Measurements from ENCODE around the gene PAIP2. TPM values are rescaled to one million over a fixed set of nuclear protein-coding genes. Genes with fewer than 3 reads are reported as not detected.

PAIP2 gene
- total and polyA plus RNA-seq, 2 of the 4 experiments (the other 2 are of a cell fraction) = 41.9 to 59.5 TPM

GRCh38 chr5:139406963-139407362 lies 65.3 kb downstream of the PAIP2 start:
- Histone ChIP-seq H2AK5ac (ENCODE audit: low read depth, low read length) (no peak overlapping the region), H3K4me2 (ENCODE audit: low read depth, low read length) (no peak overlapping the region), H3K23ac (ENCODE audit: low read depth, low read length) (no peak overlapping the region), H4K91ac (ENCODE audit: insufficient read depth, low read depth, low read length) (no peak overlapping the region), H3K4me3 (ENCODE audit: insufficient read depth, low read depth, low read length) (no peak overlapping the region), H2AK9ac (replicated peaks; ENCODE audit: low read depth, low read length, poor library complexity) (no peak overlapping the region), H4K20me1 (ENCODE audit: insufficient read depth, low read length) (no peaks in the 10 kb centered on the region; the same call in 1 of the 2 replicates), H3K14ac (replicated peaks; ENCODE audit: low read depth, low read length) (no peak overlapping the region), H4K8ac (ENCODE audit: low read depth in 2 of 2, low read length in 2 of 2) (no peak overlapping the region), H4K5ac (ENCODE audit: low read depth, low read length) (no peak overlapping the region), H3K27me3 (ENCODE audit: control insufficient read depth, insufficient read depth, low read length) (no peaks in the 10 kb centered on the region), H3K4ac (ENCODE audit: low read depth, low read length) (no peak overlapping the region), H3K18ac (ENCODE audit: low read depth, low read length) (no peak overlapping the region), H3K27ac (ENCODE audit: insufficient read depth, low read length) (no peak overlapping the region), H3K79me1 (ENCODE audit: low read depth in 1 of 2, low read length in 2 of 2) (peaks cover 0 to 14% of the 10 kb centered on the region in 2 experiments; a peak in 1 of 4 replicates), H2BK20ac (ENCODE audit: low read depth, low read length) (no peak overlapping the region), H3K9me1 (ENCODE audit: insufficient read depth, low read length) (peaks cover 8% of the 10 kb centered on the region), H3K9ac (ENCODE audit: low read depth, low read length) (no peak overlapping the region), H2BK5ac (ENCODE audit: low read depth, low read length, poor library complexity, severe bottlenecking) (no peak overlapping the region), H3K36me3 (ENCODE audit: control insufficient read depth, insufficient read depth, low read length) (no peaks in the 10 kb centered on the region), H3K4me1 (ENCODE audit: control insufficient read depth, insufficient read depth, low read length) (peaks cover 6% of the 10 kb centered on the region), H3K56ac (ENCODE audit: extremely low read depth, insufficient read depth, low read length) (no peak overlapping the region), H2AFZ (replicated peaks; ENCODE audit: low read length, poor library complexity) (no peak overlapping the region), H2BK120ac (ENCODE audit: low read depth, low read length) (no peak overlapping the region), H3K9me3 (ENCODE audit: control insufficient read depth, insufficient read depth, low read length) (no peaks in the 10 kb centered on the region), H2BK15ac (ENCODE audit: low read depth, low read length) (no peak overlapping the region)
- TF ChIP-seq MAFK (IDR thresholded peaks at IDR 0.05; ENCODE audit: low read depth, low read length) = no peak
- TF ChIP-seq ELK1 (IDR thresholded peaks at IDR 0.05; ENCODE audit: borderline replicate concordance, low read depth, low read length) = no peak
- no peak for TF ChIP-seq USF2 (IDR thresholded peaks at IDR 0.05; ENCODE audit: low read depth, low read length)
- no peak for TF ChIP-seq MXI1 (IDR thresholded peaks at IDR 0.05; ENCODE audit: borderline replicate concordance, low read depth, low read length)
- no peak for TF ChIP-seq CEBPB (IDR thresholded peaks at IDR 0.05; ENCODE audit: low read depth, low read length)
- no peak for TF ChIP-seq CHD1 (IDR thresholded peaks at IDR 0.05; ENCODE audit: low read depth, low read length)
- no peak for TF ChIP-seq SMC3 (IDR thresholded peaks at IDR 0.05; ENCODE audit: low read depth, low read length)
- no peak for TF ChIP-seq NFE2L2 (IDR thresholded peaks at IDR 0.05; ENCODE audit: low read depth, low read length)
- no peak for TF ChIP-seq RAD21 (IDR thresholded peaks at IDR 0.05; ENCODE audit: low read length)
- TF ChIP-seq POLR2A (IDR thresholded peaks at IDR 0.05; ENCODE audit: low read depth, low read length) = no peak
- no peak for TF ChIP-seq MAZ (IDR thresholded peaks at IDR 0.05; ENCODE audit: borderline replicate concordance, low read depth, low read length)
- no peak for TF ChIP-seq CTCF (conservative IDR thresholded peaks at IDR 0.05; ENCODE audit: low read depth, low read length)
- TF ChIP-seq BHLHE40 (IDR thresholded peaks at IDR 0.05; ENCODE audit: low read depth, low read length) = no peak
- no peak for TF ChIP-seq FOS (IDR thresholded peaks at IDR 0.05; ENCODE audit: low read depth, low read length)
- no peak for TF ChIP-seq RFX5 (IDR thresholded peaks at IDR 0.05; ENCODE audit: low read depth, low read length)
- no peak for TF ChIP-seq RCOR1 (IDR thresholded peaks at IDR 0.05; ENCODE audit: insufficient replicate concordance, low read length)
- WGBS, 2 experiments (ENCODE audit: extremely low coverage in 2 of 2, insufficient read length in 1 of 2) = 79% methylated on average over 2 of the region's 2 CpGs; no CpG with 5 or more reads in 1 of the 2 experiments
- ChIA-PET CTCF (no interaction called here), POLR2A (ENCODE audit: unreplicated experiment) (no interaction called here)
- intact Hi-C loops (cut with micrococcal nuclease) (no loop called here), in situ Hi-C loops (cut with MboI; ENCODE audit: low sequenced_read_pairs) (no loop called here), dilution Hi-C loops (cut with HindIII; ENCODE audit: low sequenced_read_pairs, unreplicated experiment) (loop anchor here (25.0 kb wide), 1 partner anchor 105 kb away; no protein-coding TSS in a partner anchor)
- DNase-seq (no peak), ATAC-seq (ENCODE audit: low read depth) (no peak)
- no TSS peak for BruUV-seq (replicated peaks)

Data from IMR-90 (cell line).